WTC11 (cell line): ENCODE data around the gene TMEM8B. TPM values are rescaled to one million over a fixed set of nuclear protein-coding genes. Genes with fewer than 3 reads are reported as not detected.

ENCODE experiments used
- ATAC-seq: fragments of 200-7000 bp; cut with Tn5 transposase; 2 replicates; pipeline ENCODE4 v1.10.0; 2021; ENCODE audit warnings: mild to moderate bottlenecking, moderate library complexity
- CTCF ChIA-PET: fragments of 300-600 bp; sonication (Branson Sonifier 250); formaldehyde crosslinking; loops from one replicate; lab custom pipeline; 2021; ENCODE audit warnings: antibody characterized with exemption; lab: Charles Lee
- POLR2A ChIA-PET: fragments of 350-600 bp; sonication (Branson Sonifier 250); formaldehyde crosslinking; loops from one replicate; lab custom pipeline; 2021; ENCODE audit warnings: antibody characterized with exemption; lab: Charles Lee
- DNase-seq: peaks from one replicate; pipeline ENCODE4 v3.0.0; 2021; ENCODE audit warnings: low spot score
- H3K27ac Mint-ChIP-seq: 2 replicates; pipeline ENCODE4 v1.8.0; 2021; ENCODE audit warnings: mixed read lengths
- H3K27me3 Mint-ChIP-seq: 2 replicates; pipeline ENCODE4 v1.8.0; 2021; ENCODE audit warnings: low read depth, mild to moderate bottlenecking, moderate library complexity, mixed read lengths
- H3K36me3 Mint-ChIP-seq: 2 replicates; pipeline ENCODE4 v1.8.0; 2021; ENCODE audit warnings: mixed read lengths
- H3K4me1 Mint-ChIP-seq: 2 replicates; pipeline ENCODE4 v1.8.0; 2022; ENCODE audit warnings: mixed read lengths
- H3K4me3 Mint-ChIP-seq: 2 replicates; pipeline ENCODE4 v1.8.0; 2021; ENCODE audit warnings: mild to moderate bottlenecking, moderate library complexity, mixed read lengths
- H3K9me3 Mint-ChIP-seq: 2 replicates; pipeline ENCODE4 v1.8.0; 2021; ENCODE audit warnings: mixed read lengths
- AR ChIP-seq: fragments of 250-450 bp; sonication (Bioruptor Pico); IDR thresholded peaks from 2 replicates; pipeline ENCODE4 v1.9.0; 2021; ENCODE audit warnings: mild to moderate bottlenecking
- ATF1 ChIP-seq: sonication (generic); formaldehyde crosslinking; IDR thresholded peaks from 2 replicates; pipeline ENCODE4 v1.8.1; 2023; ENCODE audit warnings: mild to moderate bottlenecking, moderate library complexity, missing genetic modification reagents
- ATF6 ChIP-seq: sonication (generic); formaldehyde crosslinking; IDR thresholded peaks from 2 replicates; pipeline ENCODE4 v1.8.1; 2023; ENCODE audit warnings: mild to moderate bottlenecking, missing genetic modification reagents
- CREB1 ChIP-seq: sonication (generic); formaldehyde crosslinking; IDR thresholded peaks from 2 replicates; pipeline ENCODE4 v1.8.0; 2023; ENCODE audit warnings: mild to moderate bottlenecking, missing genetic modification reagents
- ESRRA ChIP-seq: sonication (generic); formaldehyde crosslinking; IDR thresholded peaks from 2 replicates; pipeline ENCODE4 v1.8.1; 2022; ENCODE audit warnings: mild to moderate bottlenecking, missing genetic modification reagents, borderline replicate concordance
- ETV6 ChIP-seq: sonication (generic); formaldehyde crosslinking; IDR thresholded peaks from 2 replicates; pipeline ENCODE4 v1.8.1; 2022; ENCODE audit warnings: mild to moderate bottlenecking, missing genetic modification reagents
- FOXK1 ChIP-seq: sonication (generic); formaldehyde crosslinking; IDR thresholded peaks from 2 replicates; pipeline ENCODE4 v1.8.0; 2022; ENCODE audit warnings: mild to moderate bottlenecking, moderate library complexity, missing genetic modification reagents
- FOXP1 ChIP-seq: sonication (generic); formaldehyde crosslinking; IDR thresholded peaks from 2 replicates; pipeline ENCODE4 v1.8.0; 2022; ENCODE audit warnings: missing genetic modification reagents, mild to moderate bottlenecking, moderate library complexity, borderline replicate concordance
- MXD4 ChIP-seq: fragments of 250-450 bp; sonication (Bioruptor Pico); IDR thresholded peaks from 2 replicates; pipeline ENCODE4 v1.8.0; 2021; ENCODE audit warnings: mild to moderate bottlenecking, moderate library complexity, borderline replicate concordance
- NFYB ChIP-seq: sonication (generic); formaldehyde crosslinking; conservative IDR thresholded peaks from 2 replicates; pipeline ENCODE4 v1.8.0; 2022; ENCODE audit warnings: low read depth, missing genetic modification reagents
- NR2C2 ChIP-seq: sonication (generic); formaldehyde crosslinking; IDR thresholded peaks from 2 replicates; pipeline ENCODE4 v1.8.0; 2022; ENCODE audit warnings: mild to moderate bottlenecking, missing genetic modification reagents
- TCF7 ChIP-seq: sonication (generic); formaldehyde crosslinking; IDR thresholded peaks from 2 replicates; pipeline ENCODE4 v1.8.0; 2022; ENCODE audit warnings: mild to moderate bottlenecking, low read depth, missing genetic modification reagents, moderate library complexity
- TEAD4 ChIP-seq: sonication (generic); formaldehyde crosslinking; IDR thresholded peaks from 2 replicates; pipeline ENCODE4 v1.8.0; 2022; ENCODE audit warnings: mild to moderate bottlenecking, missing genetic modification reagents
- TP53 ChIP-seq: sonication (generic); formaldehyde crosslinking; IDR thresholded peaks from 2 replicates; pipeline ENCODE4 v1.8.1; 2023; ENCODE audit warnings: mild to moderate bottlenecking, missing genetic modification reagents
- USF2 ChIP-seq: sonication (generic); formaldehyde crosslinking; IDR thresholded peaks from 2 replicates; pipeline ENCODE4 v1.8.1; 2023; ENCODE audit warnings: mild to moderate bottlenecking, missing genetic modification reagents, moderate library complexity
- ZNF121 ChIP-seq: sonication (generic); formaldehyde crosslinking; IDR thresholded peaks from 2 replicates; pipeline ENCODE4 v1.8.0; 2023; ENCODE audit warnings: missing genetic modification reagents
- ZNF396 ChIP-seq: fragments of 250-450 bp; sonication (Bioruptor Pico); IDR thresholded peaks from 2 replicates; pipeline ENCODE4 v1.8.0; 2021; ENCODE audit warnings: mild to moderate bottlenecking, moderate library complexity, borderline replicate concordance
- ZNF425 ChIP-seq: fragments of 250-450 bp; sonication (Bioruptor Pico); conservative IDR thresholded peaks from 2 replicates; pipeline ENCODE4 v1.9.0; 2021; ENCODE audit warnings: mild to moderate bottlenecking
- ZNF532 ChIP-seq: fragments of 250-450 bp; sonication (Bioruptor Pico); IDR thresholded peaks from 2 replicates; pipeline ENCODE4 v1.9.0; 2021; ENCODE audit warnings: mild to moderate bottlenecking, borderline replicate concordance
- total RNA-seq: library from RNA; stranded (reverse); gene quantifications from 3 replicates; pipeline ENCODE4 v1.2.3, GENCODE V29; 2021

Gene TMEM8B
- total RNA-seq, 1 experiment from 2014 or later = 9.5 TPM

GRCh38 chr9:35836595-35836994, 7.6 kb downstream of the TMEM8B start:
- Mint-ChIP-seq H3K36me3 (no peaks in the 10 kb centered on the region), H3K4me3 (no peak overlapping the region), H3K27me3 (peaks cover 25% of the 10 kb centered on the region), H3K9me3 (no peaks in the 10 kb centered on the region), H3K27ac (no peak overlapping the region), H3K4me1 (peaks cover 24% of the 10 kb centered on the region)
- ChIA-PET POLR2A (interaction anchor here (0.6 kb wide), 1 partner anchor 816 kb away, joined by 3 read pairs; no protein-coding TSS in a partner anchor), CTCF (interaction anchor here (1.7 to 5.2 kb wide), 8 partner anchors 10 to 47 kb away, joined by 5 to 72 read pairs (median 32); partner anchors contain the start of genes HINT2 and SPAG8)
- DNase-seq (no peak), ATAC-seq (no peak)
- TF ChIP-seq TCF7 (CRISPR knock-in tag) = no peak
- no peak for TF ChIP-seq TP53 (CRISPR knock-in tag)
- no peak for TF ChIP-seq FOXK1
- TF ChIP-seq ESRRA (CRISPR knock-in tag) = no peak
- TF ChIP-seq ZNF425 (CRISPR knock-in tag) = no peak
- TF ChIP-seq FOXP1 (CRISPR knock-in tag) = no peak
- no peak for TF ChIP-seq ZNF532
- no peak for TF ChIP-seq ETV6 (CRISPR knock-in tag)
- no peak for TF ChIP-seq TEAD4 (CRISPR knock-in tag)
- no peak for TF ChIP-seq NR2C2 (CRISPR knock-in tag)
- no peak for TF ChIP-seq USF2

GRCh38 chr9:35839926-35840325, 10.9 kb downstream of the TMEM8B start:
- ChIA-PET CTCF (interaction anchor here (0.8 to 1.4 kb wide), 3 partner anchors 11 to 42 kb away, joined by 3 to 4 read pairs (median 4); partner anchors contain the start of genes FAM221B and TMEM8B), POLR2A (no interaction called here)
- no peak overlapping the region; the same call in 1 of the 2 replicates for H3K27ac Mint-ChIP-seq
- peaks cover 25% of the 10 kb centered on the region for H3K27me3 Mint-ChIP-seq
- DNase-seq (no peak), ATAC-seq (no peak)
- TF ChIP-seq ATF1 (CRISPR knock-in tag) (no peak), AR (CRISPR knock-in tag) (no peak), ZNF425 (CRISPR knock-in tag) (no peak), ESRRA (CRISPR knock-in tag) (no peak), MXD4 (CRISPR knock-in tag) (no peak), NFYB (CRISPR knock-in tag) (no peak), TEAD4 (CRISPR knock-in tag) (no peak), ZNF396 (CRISPR knock-in tag) (no peak), CREB1 (CRISPR knock-in tag) (no peak), ZNF121 (CRISPR knock-in tag) (no peak), ATF6 (CRISPR knock-in tag) (no peak)
- H3K9me3 Mint-ChIP-seq = no peaks in the 10 kb centered on the region
- H3K4me3 Mint-ChIP-seq = no peak overlapping the region
- H3K4me1 Mint-ChIP-seq = peaks cover 25% of the 10 kb centered on the region
- H3K36me3 Mint-ChIP-seq = no peaks in the 10 kb centered on the region
